Measurements from ENCODE around the gene CSNK2B. TPM values are rescaled to one million over a fixed set of nuclear protein-coding genes. Genes with fewer than 3 reads are reported as not detected.

The CSNK2B gene
- 148 TPM for total RNA-seq

DNA sequence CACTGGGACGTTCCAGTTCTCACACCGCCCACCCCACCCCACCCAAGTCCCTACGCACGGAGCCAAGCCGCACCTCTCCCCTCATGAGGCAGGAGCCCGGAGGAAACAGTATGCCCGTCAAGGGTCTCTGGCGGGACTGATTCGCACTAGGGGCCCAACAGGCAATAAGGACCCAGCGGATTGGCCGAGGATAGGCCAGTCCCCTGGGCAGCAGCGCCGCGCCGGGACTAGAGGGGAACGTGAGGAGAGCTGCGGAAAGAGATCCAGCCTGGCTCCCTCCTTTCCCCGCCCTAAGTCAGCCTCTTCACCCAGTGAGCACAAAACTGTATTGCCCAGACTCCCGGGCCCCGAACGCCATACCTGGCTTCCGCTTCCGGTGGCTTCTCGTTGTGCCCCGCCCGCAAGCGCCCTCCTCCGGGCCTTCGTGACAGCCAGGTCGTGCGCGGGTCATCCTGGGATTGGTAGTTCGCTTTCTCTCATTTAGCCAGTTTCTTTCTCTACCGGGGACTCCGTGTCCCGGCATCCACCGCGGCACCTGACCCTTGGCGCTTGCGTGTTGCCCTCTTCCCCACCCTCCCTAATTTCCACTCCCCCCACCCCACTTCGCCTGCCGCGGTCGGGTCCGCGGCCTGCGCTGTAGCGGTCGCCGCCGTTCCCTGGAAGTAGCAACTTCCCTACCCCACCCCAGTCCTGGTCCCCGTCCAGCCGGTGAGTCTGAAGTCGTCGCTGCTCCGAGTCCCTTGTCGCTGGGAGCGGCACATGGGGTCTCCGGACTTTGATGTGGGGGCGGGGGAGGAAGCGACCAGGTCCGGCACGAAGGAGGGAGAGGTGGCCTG is at the start of gene CSNK2B:
TSS of gene CSNK2B (plus strand) at position 580 of the 836 bp plus-strand sequence. CDS start 752 bp downstream, outside the sequence.
- Histone ChIP-seq H3K4me1 (peaks cover 16 to 34% of the 10 kb centered on the region in 2 donors), H3K36me3 (peaks cover 42% of the 10 kb centered on the region in 2 donors), H3K4me3 (peak within 1 kb of the TSS; percentile 72 to 97), H3K27ac (peak within 1 kb of the TSS; percentile 91 to 97), H3K9me3 (no peaks in the 10 kb centered on the region), H3K27me3 (no peaks in the 10 kb centered on the region)
- intact Hi-C loops (cut with DNase I), result loop anchor here (1.0 to 10.0 kb wide), 7 partner anchors 13 to 1649 kb away; partner anchors contain the start of genes ABHD16A, AGPAT1, BAG6 and DDAH2
- TF ChIP-seq, protein P1, sequence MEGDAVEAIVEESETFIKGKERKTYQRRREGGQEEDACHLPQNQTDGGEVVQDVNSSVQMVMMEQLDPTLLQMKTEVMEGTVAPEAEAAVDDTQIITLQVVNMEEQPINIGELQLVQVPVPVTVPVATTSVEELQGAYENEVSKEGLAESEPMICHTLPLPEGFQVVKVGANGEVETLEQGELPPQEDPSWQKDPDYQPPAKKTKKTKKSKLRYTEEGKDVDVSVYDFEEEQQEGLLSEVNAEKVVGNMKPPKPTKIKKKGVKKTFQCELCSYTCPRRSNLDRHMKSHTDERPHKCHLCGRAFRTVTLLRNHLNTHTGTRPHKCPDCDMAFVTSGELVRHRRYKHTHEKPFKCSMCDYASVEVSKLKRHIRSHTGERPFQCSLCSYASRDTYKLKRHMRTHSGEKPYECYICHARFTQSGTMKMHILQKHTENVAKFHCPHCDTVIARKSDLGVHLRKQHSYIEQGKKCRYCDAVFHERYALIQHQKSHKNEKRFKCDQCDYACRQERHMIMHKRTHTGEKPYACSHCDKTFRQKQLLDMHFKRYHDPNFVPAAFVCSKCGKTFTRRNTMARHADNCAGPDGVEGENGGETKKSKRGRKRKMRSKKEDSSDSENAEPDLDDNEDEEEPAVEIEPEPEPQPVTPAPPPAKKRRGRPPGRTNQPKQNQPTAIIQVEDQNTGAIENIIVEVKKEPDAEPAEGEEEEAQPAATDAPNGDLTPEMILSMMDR (IDR thresholded peaks at IDR 0.05), result peak in 1 of 3 experiments; percentile 35
- DNase-seq (ENCODE audit: low spot score in 2 of 2), result peak; percentile 97 to 99

- no peak for DNase-seq (ENCODE audit: low spot score in 2 of 2)
- Histone ChIP-seq H3K9me3 (no peaks in the 10 kb centered on the region), H3K36me3 (no peaks in the 10 kb centered on the region), H3K27ac (no peak overlapping the region), H3K4me1 (peaks cover 2 to 6% of the 10 kb centered on the region in 2 donors), H3K4me3 (no peak overlapping the region), H3K27me3 (no peaks in the 10 kb centered on the region)
- TF ChIP-seq, protein P1 (IDR thresholded peaks at IDR 0.05), result no peak
- intact Hi-C loops (cut with DNase I), result no loop called here
Observed at GRCh38 chr6:31617010-31617409, 48.9 kb upstream of the CSNK2B start.

- peak; percentile 97 to 99 for DNase-seq (ENCODE audit: low spot score in 2 of 2)
- no peaks in the 10 kb centered on the region for H3K9me3 ChIP-seq
- peaks cover 8 to 9% of the 10 kb centered on the region in 2 donors for H3K4me1 ChIP-seq
- H3K27ac ChIP-seq, result peak overlapping the region; percentile 98 to 99
- peak overlapping the region; percentile 76 to 93 for H3K4me3 ChIP-seq
- TF ChIP-seq, protein P1 (IDR thresholded peaks at IDR 0.05), result no peak
- intact Hi-C loops (cut with DNase I), result loop anchor here (1.0 to 10.0 kb wide), 6 partner anchors 32 to 1355 kb away; partner anchors contain the start of genes BAG6, GPANK1, MRPS18B and NFKBIL1
- H3K36me3 ChIP-seq, result peaks cover 17 to 18% of the 10 kb centered on the region in 2 donors
- H3K27me3 ChIP-seq, result no peaks in the 10 kb centered on the region
Observed at GRCh38 chr6:31619805-31620585, 45.9 kb upstream of the CSNK2B start.

- TF ChIP-seq, protein P1 (IDR thresholded peaks at IDR 0.05), result peak in 1 of 3 experiments; percentile 5
- H3K9me3 ChIP-seq, result no peaks in the 10 kb centered on the region
- H3K4me1 ChIP-seq, result peaks cover 8 to 9% of the 10 kb centered on the region in 2 donors
- intact Hi-C loops (cut with DNase I), result loop anchor here (1.0 to 10.0 kb wide), 6 partner anchors 32 to 1354 kb away; partner anchors contain the start of genes BAG6, GPANK1, MRPS18B and NFKBIL1
- peak within 1 kb of the TSS; percentile 76 to 93 for H3K4me3 ChIP-seq
- peak within 1 kb of the TSS; percentile 98 to 99 for H3K27ac ChIP-seq
- no peaks in the 10 kb centered on the region for H3K27me3 ChIP-seq
- H3K36me3 ChIP-seq, result peaks cover 24 to 25% of the 10 kb centered on the region in 2 donors
- peak; percentile 16 to 86 for DNase-seq (ENCODE audit: low spot score in 2 of 2)
Observed at GRCh38 chr6:31620586-31621319, 45.1 kb upstream of the CSNK2B start, which contains the start of gene PRRC2A. Gene PRRC2A (plus strand): TSS chr6:31620715. CDS start chr6:31622790, 2,075 bp downstream.
